NCI-H2196 (cell line): ENCODE data around the gene FAM180A.
"Not testable (repeated sequence)": the region's sequence is repeated elsewhere in the genome, so short reads cannot be mapped to it uniquely, and the experiment has no call there.

Source experiments
- DNase-seq: peaks from one replicate; lab custom pipeline; 2025; ENCODE audit not compliant: unreplicated experiment; lab: John Stamatoyannopoulos, UW

The FAM180A gene

DNA sequence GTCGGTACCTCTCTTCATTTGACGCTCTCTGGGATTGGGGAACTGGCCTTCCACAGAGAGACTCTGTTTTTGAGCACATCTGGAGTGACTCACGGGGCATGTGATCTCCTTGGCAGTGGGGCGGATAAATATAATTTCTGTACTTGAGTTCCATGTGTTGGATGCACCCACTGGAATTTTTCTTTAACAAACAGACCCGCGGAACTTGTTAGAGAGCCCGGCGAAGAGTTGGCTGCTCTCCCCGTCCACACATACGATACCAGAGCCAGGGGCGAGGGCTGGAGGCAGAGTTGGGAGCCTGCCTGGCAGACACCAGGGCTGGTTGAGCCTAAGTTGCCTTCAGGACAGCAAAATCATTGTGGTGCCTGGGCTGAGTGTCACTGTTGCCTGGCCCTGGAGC lies at the start of gene FAM180A:
Gene FAM180A (minus strand): TSS at position 44 of the 400 bp plus-strand sequence. CDS start 233 bp downstream, outside the sequence.
- no peak for DNase-seq

DNA sequence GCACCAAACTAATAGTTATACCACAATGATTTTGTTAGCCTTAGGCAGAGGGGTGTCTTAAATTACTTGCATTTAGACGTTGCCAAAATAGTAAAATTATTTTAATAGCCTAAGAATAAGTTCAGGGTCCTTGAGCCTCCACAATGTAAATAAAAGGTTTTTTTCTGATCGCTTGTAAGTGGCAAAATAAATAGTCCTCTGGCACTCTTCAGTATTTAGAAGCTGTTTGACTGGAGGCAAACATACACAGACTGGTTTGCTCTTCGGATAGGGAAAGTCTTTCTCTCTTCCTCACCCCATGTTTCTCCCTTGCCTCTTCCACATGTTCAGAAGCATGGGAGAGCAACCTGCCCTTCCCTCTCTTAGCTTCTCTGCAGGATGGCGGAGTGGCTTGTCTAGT lies 49.5 kb upstream of the FAM180A start:
- peak; percentile 64 for DNase-seq

GRCh38 chr7:135795846-135796570 lies 47.4 kb upstream of the FAM180A start:
- no peak for DNase-seq

GRCh38 chr7:135793841-135794240 lies 45.2 kb upstream of the FAM180A start:
- no peak for DNase-seq

- no peak for DNase-seq
Measured at GRCh38 chr7:135792866-135793265, 44.3 kb upstream of the FAM180A start.

DNA sequence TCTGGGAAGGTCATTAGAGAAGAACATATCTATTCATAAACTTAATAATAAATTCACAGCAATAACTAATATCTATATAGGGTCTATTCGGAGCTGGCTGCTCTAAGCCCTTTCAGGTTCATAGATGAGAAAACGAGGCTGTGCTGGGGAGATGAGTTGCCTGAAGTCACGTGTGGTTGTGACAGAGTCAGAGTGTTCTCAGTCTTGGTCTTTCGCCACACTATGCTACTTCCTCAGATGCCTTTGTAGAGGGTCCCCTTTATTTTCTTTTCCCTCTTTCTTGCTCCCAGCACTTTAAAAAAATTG lies 43.7 kb upstream of the FAM180A start:
- DNase-seq: no peak

DNA sequence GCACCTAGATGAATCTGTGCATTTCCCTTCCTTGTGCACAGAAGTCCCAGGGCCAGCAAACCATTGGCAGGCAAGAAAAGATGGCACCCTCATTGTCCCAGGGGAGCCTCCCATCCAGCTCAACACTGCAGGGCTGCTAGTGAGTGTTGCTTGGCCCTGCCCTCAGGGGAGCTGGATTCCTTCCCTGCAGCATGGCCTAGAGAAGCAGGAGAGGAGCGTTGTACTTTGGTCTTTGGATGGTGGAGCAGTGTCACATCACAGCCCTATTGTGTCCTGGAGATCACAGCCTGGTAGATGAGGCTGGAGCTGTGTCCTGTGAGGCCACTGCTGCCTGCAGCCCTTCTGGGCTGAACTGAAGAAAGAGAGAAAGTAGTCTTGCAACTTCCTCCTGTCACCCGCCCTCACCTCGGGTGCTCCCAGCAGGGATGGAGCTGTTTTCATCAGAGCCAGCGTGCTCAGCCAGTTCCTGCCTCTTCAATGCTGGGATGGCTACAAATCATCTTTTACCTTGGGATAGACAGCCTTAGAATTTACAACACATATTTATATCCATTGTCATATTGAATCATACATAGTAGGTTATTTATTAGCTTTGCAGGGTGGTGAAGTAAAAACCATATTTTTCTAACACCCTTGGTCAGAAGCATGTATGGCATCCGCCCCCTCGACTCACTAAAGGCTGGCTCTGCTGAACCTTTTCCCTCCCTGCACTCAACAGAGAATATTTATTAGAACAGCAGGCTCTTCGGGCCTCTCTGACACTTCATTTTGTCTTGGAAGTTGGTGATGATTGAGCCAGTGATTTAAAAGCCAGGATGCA lies 43.1 kb upstream of the FAM180A start:
- DNase-seq: no peak

DNA sequence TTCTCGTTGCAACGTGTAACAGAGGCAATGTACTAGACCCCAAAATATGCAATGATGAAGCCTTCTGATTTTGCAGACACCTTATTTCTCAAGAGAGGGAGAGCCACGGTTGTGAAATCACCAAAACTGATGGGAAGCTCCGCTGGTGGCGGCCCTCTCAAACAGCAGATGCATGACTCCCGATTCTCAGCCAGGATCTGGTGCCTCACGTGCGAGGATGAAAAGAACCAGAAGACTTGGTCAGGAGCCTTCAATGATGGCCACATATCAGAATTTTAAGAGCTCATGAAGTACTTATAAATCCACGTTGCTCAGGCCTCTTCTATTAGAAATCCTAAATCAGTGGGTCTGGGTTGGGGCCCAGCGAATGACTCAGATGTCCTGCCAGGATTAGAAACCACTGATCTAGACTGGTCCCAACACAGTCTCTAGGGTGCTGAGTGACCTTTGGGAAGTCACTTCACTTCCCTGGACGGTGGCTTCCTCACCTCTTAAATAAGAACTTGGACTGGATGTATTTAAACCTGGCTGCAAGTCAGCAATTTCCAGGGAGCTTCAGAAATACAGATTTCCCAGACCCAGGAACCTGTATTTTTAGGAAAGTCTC lies 41.9 kb upstream of the FAM180A start:
- no peak for DNase-seq

DNA sequence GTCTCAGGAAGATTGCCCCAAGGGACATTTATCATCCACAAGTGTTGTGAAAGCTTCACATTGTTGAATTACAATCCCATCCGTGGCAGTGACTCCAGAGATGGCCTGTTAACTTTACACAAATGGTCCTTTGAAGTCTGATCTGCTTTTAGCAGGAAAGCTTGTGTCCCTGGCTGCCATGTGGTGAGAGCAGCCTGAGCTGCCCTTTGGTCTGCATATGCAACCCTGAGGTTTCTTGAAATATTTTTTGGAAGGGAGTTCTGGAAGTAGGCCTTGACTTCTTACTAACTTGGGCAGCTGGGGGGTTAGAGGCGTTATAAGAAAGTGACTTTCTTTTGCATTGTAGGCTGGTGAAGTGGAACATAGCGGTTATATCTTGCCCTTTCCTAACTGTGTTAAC lies 41.3 kb upstream of the FAM180A start:
- DNase-seq: no peak

DNA sequence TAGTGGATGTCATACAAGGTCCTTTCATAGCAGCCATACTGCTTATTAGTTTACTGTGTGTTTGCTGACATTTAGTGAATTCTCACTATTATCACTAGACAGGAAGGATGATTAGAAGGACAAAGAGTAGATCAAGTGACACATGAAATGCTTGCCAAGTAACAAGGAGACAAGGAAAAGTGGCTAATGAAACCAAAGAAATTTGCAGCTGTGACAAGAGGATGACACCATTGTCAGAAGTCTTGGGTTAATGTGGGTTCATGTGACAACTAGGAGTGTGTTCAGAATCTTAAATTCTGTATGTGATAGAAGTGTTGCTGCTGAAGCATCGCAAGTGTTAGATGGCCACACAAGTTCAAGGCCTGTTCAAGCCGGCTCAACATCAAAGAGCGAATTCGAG lies 40.8 kb upstream of the FAM180A start:
- DNase-seq: no peak

DNA sequence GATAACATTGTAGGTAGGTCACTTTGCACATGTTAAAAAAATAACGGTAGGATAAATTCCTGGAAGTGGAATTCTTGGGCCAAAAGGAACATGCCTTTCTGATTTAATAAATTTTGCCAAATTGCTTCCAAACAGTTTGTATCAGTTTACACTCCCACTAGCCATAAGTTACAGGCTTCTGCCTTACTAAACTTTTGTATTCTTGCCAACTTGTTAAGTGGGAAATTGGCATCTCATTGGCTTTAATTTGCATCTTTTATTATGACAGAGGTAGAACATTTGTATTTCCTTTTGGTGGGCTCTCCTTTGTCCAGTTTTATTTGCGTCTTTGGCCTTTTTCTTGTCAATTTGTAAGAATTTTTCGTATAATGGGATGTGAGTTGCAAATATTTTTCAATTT lies 38.3 kb upstream of the FAM180A start:
- DNase-seq: no peak

DNA sequence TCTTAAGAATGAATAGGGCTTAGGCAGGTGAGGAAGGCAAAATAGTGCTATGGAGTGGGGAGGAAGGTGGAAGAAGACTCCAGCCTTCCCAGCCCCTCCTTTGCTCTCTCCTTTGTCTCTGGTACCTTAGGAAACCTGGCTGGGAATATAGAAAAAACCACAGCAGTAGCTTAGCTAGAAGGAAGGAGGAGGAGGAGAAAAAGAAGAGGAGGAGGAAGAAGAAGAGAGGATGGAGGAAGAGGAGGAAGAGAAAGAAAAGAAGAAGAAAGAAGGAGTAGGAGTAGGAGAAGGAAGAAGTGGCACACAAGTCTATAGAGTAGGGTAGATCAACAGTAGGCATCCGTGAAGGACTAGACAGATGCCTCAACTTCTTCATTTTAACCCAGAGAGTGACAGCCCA lies 36.5 kb upstream of the FAM180A start:
- no peak for DNase-seq

- DNase-seq: no peak
Measured at GRCh38 chr7:135784013-135784412, 35.4 kb upstream of the FAM180A start.

- DNase-seq: no peak
Measured at GRCh38 chr7:135782801-135783200, 34.2 kb upstream of the FAM180A start.

DNA sequence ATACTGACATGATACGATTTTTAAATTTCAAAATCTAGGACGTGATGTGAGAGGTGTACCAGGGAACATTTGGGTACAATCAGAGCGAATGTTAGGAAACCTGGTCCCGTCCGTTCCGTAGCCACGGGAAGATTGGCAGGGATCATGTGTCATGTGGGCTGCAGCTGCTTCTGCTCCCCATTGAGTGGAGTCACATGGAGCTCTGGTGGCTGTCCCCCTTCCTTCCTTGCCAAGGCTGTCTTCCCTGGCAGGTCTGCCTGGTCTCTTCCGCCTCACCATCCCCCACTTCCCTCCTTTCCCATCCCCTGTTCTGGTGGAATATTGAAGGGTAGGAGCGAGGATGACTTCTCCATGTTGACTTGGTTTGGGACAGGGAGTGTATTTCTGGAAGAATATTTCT lies 33.8 kb upstream of the FAM180A start:
- no peak for DNase-seq

DNA sequence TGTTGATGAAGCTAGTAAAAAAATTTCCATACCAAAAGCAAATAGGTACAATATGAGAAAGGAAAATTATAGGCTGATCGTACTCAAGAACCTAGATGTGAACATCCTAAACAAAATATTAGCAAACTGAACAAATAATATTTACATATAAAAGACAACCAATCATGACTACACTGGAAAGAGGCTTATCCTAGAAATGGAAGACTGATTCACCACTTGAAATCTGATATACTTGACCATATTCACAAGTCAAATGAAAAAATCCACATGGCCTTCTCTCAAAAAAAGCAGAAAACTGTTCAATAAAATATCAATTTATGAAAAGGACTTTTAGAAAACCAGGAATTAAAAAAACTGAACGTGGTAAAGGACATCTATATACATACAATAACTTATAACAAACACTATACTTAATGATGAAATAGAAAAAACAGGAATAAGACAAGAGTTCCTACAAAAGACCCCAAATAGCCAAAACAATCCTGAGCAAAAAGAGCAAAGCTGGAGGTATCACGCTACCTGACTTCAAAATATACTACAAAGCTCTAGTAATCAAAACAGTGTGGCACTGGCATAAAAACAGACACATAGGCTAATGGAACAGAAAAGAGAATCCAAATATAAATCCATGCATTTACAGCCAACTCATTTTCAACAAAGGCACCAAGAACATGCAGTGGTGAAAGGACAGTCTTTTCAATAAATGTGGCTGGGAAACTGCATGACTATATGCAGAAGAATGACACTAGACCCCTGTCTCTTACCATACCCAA lies 29.2 kb upstream of the FAM180A start:
- DNase-seq: no peak

DNA sequence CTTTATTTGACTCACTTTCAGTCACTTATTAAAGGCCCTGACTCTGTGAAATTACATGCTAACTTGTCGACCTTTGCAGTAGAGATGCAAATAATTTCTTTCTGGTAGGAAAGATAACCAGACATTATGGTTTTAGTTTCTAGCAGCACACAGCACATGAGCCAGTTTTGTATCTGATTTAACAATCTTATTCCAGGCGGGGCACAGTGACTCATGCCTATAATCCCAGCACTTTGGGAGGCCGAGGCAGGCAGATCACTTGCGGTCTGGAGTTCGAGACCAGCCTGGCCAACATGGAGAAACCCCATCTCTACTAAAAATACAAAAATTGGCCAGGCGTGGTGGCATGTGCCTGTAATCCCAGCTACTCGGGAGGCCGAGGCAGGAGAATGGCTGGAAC lies 27.3 kb upstream of the FAM180A start:
- not testable (repeated sequence) for DNase-seq

GRCh38 chr7:135775230-135775629 lies 26.6 kb upstream of the FAM180A start:
- no peak for DNase-seq

- peak; percentile 85 for DNase-seq
Measured at GRCh38 chr7:135774284-135774683, 25.7 kb upstream of the FAM180A start.

GRCh38 chr7:135773464-135773863 lies 24.9 kb upstream of the FAM180A start:
- peak; percentile 59 for DNase-seq

GRCh38 chr7:135772639-135773222 lies 24.1 kb upstream of the FAM180A start:
- DNase-seq: no peak
